Activated CD4-positive, alpha-beta T cell treated with anti-CD3 and anti-CD28 coated beads, Interleukin-2, amount 10 ng/mL, durations not matched to agents 24 days and 14 days (primary cell): Measurements from ENCODE around the gene CNR1. TPM values are rescaled to one million over a fixed set of nuclear protein-coding genes. Genes with fewer than 3 reads are reported as not detected.

Source experiments
- DNase-seq: peaks from one replicate; pipeline ENCODE4 v3.0.0; 2022
- H3K27ac Mint-ChIP-seq: one replicate; pipeline ENCODE4 v1.8.0; 2022; ENCODE audit warnings: mild to moderate bottlenecking, mixed read lengths
- H3K27me3 Mint-ChIP-seq: one replicate; pipeline ENCODE4 v1.8.0; 2022; ENCODE audit warnings: mixed read lengths
- H3K36me3 Mint-ChIP-seq: one replicate; pipeline ENCODE4 v1.8.0; 2022; ENCODE audit warnings: low read depth, mild to moderate bottlenecking, mixed read lengths
- H3K4me1 Mint-ChIP-seq: one replicate; pipeline ENCODE4 v1.8.0; 2021; ENCODE audit warnings: mixed read lengths
- H3K4me3 Mint-ChIP-seq: one replicate; pipeline ENCODE4 v1.8.0; 2022; ENCODE audit warnings: mild to moderate bottlenecking, moderate library complexity, mixed read lengths
- H3K9me3 Mint-ChIP-seq: one replicate; pipeline ENCODE4 v1.8.0; 2021; ENCODE audit warnings: mixed read lengths
- intact Hi-C: fragments of 100-400 bp; cut with micrococcal nuclease; formaldehyde crosslinking; loops from one replicate; pipeline ENCODE4 v1.15.1; 2023
- total RNA-seq: library from RNA; stranded (reverse); gene quantifications from 2 replicates; pipeline ENCODE4 v1.2.3, GENCODE V29; 2022

CNR1 gene
- total RNA-seq, 1 donor from 2014 or later: not detected

- intact Hi-C loops: loop anchor here (10.0 kb wide), 1 partner anchor 620 kb away; no protein-coding TSS in a partner anchor
- Mint-ChIP-seq H3K4me3 (peak overlapping the region; percentile 75), H3K36me3 (peaks cover 2% of the 10 kb centered on the region), H3K27me3 (peaks cover 61% of the 10 kb centered on the region), H3K9me3 (peaks cover 5% of the 10 kb centered on the region), H3K4me1 (peaks cover 9% of the 10 kb centered on the region), H3K27ac (peak overlapping the region; percentile 18)
- no peak for DNase-seq
Measured at GRCh38 chr6:88165087-88165843, 882 bp downstream of the CNR1 start.

- Mint-ChIP-seq H3K27me3 (peaks cover 49% of the 10 kb centered on the region), H3K4me1 (peaks cover 9% of the 10 kb centered on the region), H3K9me3 (peaks cover 5% of the 10 kb centered on the region), H3K36me3 (peaks cover 2% of the 10 kb centered on the region), H3K4me3 (no peak overlapping the region), H3K27ac (no peak overlapping the region)
- no peak for DNase-seq
- intact Hi-C loops: loop anchor here (10.0 kb wide), 1 partner anchor 621 kb away; no protein-coding TSS in a partner anchor
Measured at GRCh38 chr6:88164061-88164460, 2.1 kb downstream of the CNR1 start.

GRCh38 chr6:88163616-88164015 is 2.5 kb downstream of the CNR1 start:
- H3K27ac Mint-ChIP-seq: no peak overlapping the region
- peaks cover 9% of the 10 kb centered on the region for H3K4me1 Mint-ChIP-seq
- H3K36me3 Mint-ChIP-seq: peaks cover 2% of the 10 kb centered on the region
- peaks cover 44% of the 10 kb centered on the region for H3K27me3 Mint-ChIP-seq
- peaks cover 5% of the 10 kb centered on the region for H3K9me3 Mint-ChIP-seq
- intact Hi-C loops: loop anchor here (10.0 kb wide), 1 partner anchor 621 kb away; no protein-coding TSS in a partner anchor
- DNase-seq: no peak
- H3K4me3 Mint-ChIP-seq: no peak overlapping the region

GRCh38 chr6:88161940-88162339 is 4.2 kb downstream of the CNR1 start:
- no peak for DNase-seq
- intact Hi-C loops: loop anchor here (10.0 kb wide), 1 partner anchor 623 kb away; no protein-coding TSS in a partner anchor
- Mint-ChIP-seq H3K4me1 (peaks cover 5% of the 10 kb centered on the region), H3K4me3 (no peak overlapping the region), H3K36me3 (peaks cover 2% of the 10 kb centered on the region), H3K27me3 (peaks cover 32% of the 10 kb centered on the region), H3K9me3 (no peaks in the 10 kb centered on the region), H3K27ac (no peak overlapping the region)

- H3K9me3 Mint-ChIP-seq: no peaks in the 10 kb centered on the region
- peaks cover 7% of the 10 kb centered on the region for H3K27me3 Mint-ChIP-seq
- H3K36me3 Mint-ChIP-seq: no peaks in the 10 kb centered on the region
- no peaks in the 10 kb centered on the region for H3K4me1 Mint-ChIP-seq
- H3K4me3 Mint-ChIP-seq: no peak overlapping the region
- no peak for DNase-seq
- no peak overlapping the region for H3K27ac Mint-ChIP-seq
- intact Hi-C loops: no loop called here
Measured at GRCh38 chr6:88157106-88157505, 9.0 kb downstream of the CNR1 start.

GRCh38 chr6:88145298-88145963 is 20.7 kb downstream of the CNR1 start:
- Mint-ChIP-seq H3K4me3 (no peak overlapping the region), H3K9me3 (no peaks in the 10 kb centered on the region), H3K36me3 (no peaks in the 10 kb centered on the region), H3K27me3 (no peaks in the 10 kb centered on the region), H3K27ac (no peak overlapping the region), H3K4me1 (no peaks in the 10 kb centered on the region)
- DNase-seq: no peak
- intact Hi-C loops: no loop called here

- no peaks in the 10 kb centered on the region for H3K27me3 Mint-ChIP-seq
- H3K4me3 Mint-ChIP-seq: no peak overlapping the region
- no peak for DNase-seq
- no peaks in the 10 kb centered on the region for H3K36me3 Mint-ChIP-seq
- H3K27ac Mint-ChIP-seq: no peak overlapping the region
- H3K9me3 Mint-ChIP-seq: no peaks in the 10 kb centered on the region
- intact Hi-C loops: no loop called here
- no peaks in the 10 kb centered on the region for H3K4me1 Mint-ChIP-seq
Measured at GRCh38 chr6:88144637-88145297, 21.4 kb downstream of the CNR1 start.

GRCh38 chr6:88143421-88144157 is 22.6 kb downstream of the CNR1 start:
- Mint-ChIP-seq H3K9me3 (no peaks in the 10 kb centered on the region), H3K27ac (no peak overlapping the region), H3K27me3 (no peaks in the 10 kb centered on the region), H3K4me3 (no peak overlapping the region), H3K36me3 (no peaks in the 10 kb centered on the region), H3K4me1 (no peaks in the 10 kb centered on the region)
- no peak for DNase-seq
- intact Hi-C loops: no loop called here

GRCh38 chr6:88142297-88142668 is 23.9 kb downstream of the CNR1 start:
- Mint-ChIP-seq H3K27me3 (no peaks in the 10 kb centered on the region), H3K4me1 (no peaks in the 10 kb centered on the region), H3K4me3 (no peak overlapping the region), H3K36me3 (no peaks in the 10 kb centered on the region), H3K9me3 (no peaks in the 10 kb centered on the region), H3K27ac (no peak overlapping the region)
- DNase-seq: no peak
- intact Hi-C loops: no loop called here

- intact Hi-C loops: no loop called here
- Mint-ChIP-seq H3K27me3 (no peaks in the 10 kb centered on the region), H3K4me3 (no peak overlapping the region), H3K9me3 (no peaks in the 10 kb centered on the region), H3K36me3 (no peaks in the 10 kb centered on the region), H3K4me1 (no peaks in the 10 kb centered on the region), H3K27ac (no peak overlapping the region)
- no peak for DNase-seq
Measured at GRCh38 chr6:88141561-88142296, 24.4 kb downstream of the CNR1 start.

- no peak for DNase-seq
- H3K4me1 Mint-ChIP-seq: no peaks in the 10 kb centered on the region
- H3K27ac Mint-ChIP-seq: no peak overlapping the region
- intact Hi-C loops: no loop called here
- H3K27me3 Mint-ChIP-seq: no peaks in the 10 kb centered on the region
- H3K36me3 Mint-ChIP-seq: no peaks in the 10 kb centered on the region
- no peak overlapping the region for H3K4me3 Mint-ChIP-seq
- H3K9me3 Mint-ChIP-seq: no peaks in the 10 kb centered on the region
Measured at GRCh38 chr6:88137915-88138314, 28.2 kb downstream of the CNR1 start.

- intact Hi-C loops: no loop called here
- H3K36me3 Mint-ChIP-seq: no peaks in the 10 kb centered on the region
- H3K4me3 Mint-ChIP-seq: no peak overlapping the region
- H3K9me3 Mint-ChIP-seq: no peaks in the 10 kb centered on the region
- H3K4me1 Mint-ChIP-seq: no peaks in the 10 kb centered on the region
- H3K27ac Mint-ChIP-seq: no peak overlapping the region
- no peaks in the 10 kb centered on the region for H3K27me3 Mint-ChIP-seq
- no peak for DNase-seq
Measured at GRCh38 chr6:88135578-88136114, 30.5 kb downstream of the CNR1 start.

GRCh38 chr6:88134575-88134974 is 31.6 kb downstream of the CNR1 start:
- no peak for DNase-seq
- Mint-ChIP-seq H3K36me3 (no peaks in the 10 kb centered on the region), H3K4me3 (no peak overlapping the region), H3K27me3 (no peaks in the 10 kb centered on the region), H3K4me1 (no peaks in the 10 kb centered on the region), H3K27ac (no peak overlapping the region), H3K9me3 (no peaks in the 10 kb centered on the region)
- intact Hi-C loops: no loop called here
